WTC11 (cell line): Measurements from ENCODE around the gene PDXK. TPM values are rescaled to one million over a fixed set of nuclear protein-coding genes. Genes with fewer than 3 reads are reported as not detected.

Experiments
- ATAC-seq: fragments of 200-7000 bp; cut with Tn5 transposase; 2 replicates; pipeline ENCODE4 v1.10.0; 2021; ENCODE audit warnings: mild to moderate bottlenecking, moderate library complexity
- CTCF ChIA-PET: fragments of 300-600 bp; sonication (Branson Sonifier 250); formaldehyde crosslinking; loops from one replicate; lab custom pipeline; 2021; ENCODE audit warnings: antibody characterized with exemption; lab: Charles Lee
- POLR2A ChIA-PET: fragments of 350-600 bp; sonication (Branson Sonifier 250); formaldehyde crosslinking; loops from one replicate; lab custom pipeline; 2021; ENCODE audit warnings: antibody characterized with exemption; lab: Charles Lee
- DNase-seq: peaks from one replicate; pipeline ENCODE4 v3.0.0; 2021; ENCODE audit warnings: low spot score
- H3K27ac Mint-ChIP-seq: 2 replicates; pipeline ENCODE4 v1.8.0; 2021; ENCODE audit warnings: mixed read lengths
- H3K27me3 Mint-ChIP-seq: 2 replicates; pipeline ENCODE4 v1.8.0; 2021; ENCODE audit warnings: low read depth, mild to moderate bottlenecking, moderate library complexity, mixed read lengths
- H3K36me3 Mint-ChIP-seq: 2 replicates; pipeline ENCODE4 v1.8.0; 2021; ENCODE audit warnings: mixed read lengths
- H3K4me1 Mint-ChIP-seq: 2 replicates; pipeline ENCODE4 v1.8.0; 2022; ENCODE audit warnings: mixed read lengths
- H3K4me3 Mint-ChIP-seq: 2 replicates; pipeline ENCODE4 v1.8.0; 2021; ENCODE audit warnings: mild to moderate bottlenecking, moderate library complexity, mixed read lengths
- H3K9me3 Mint-ChIP-seq: 2 replicates; pipeline ENCODE4 v1.8.0; 2021; ENCODE audit warnings: mixed read lengths
- ATF3 ChIP-seq: sonication (generic); formaldehyde crosslinking; conservative IDR thresholded peaks from 2 replicates; pipeline ENCODE4 v1.8.1; 2022; ENCODE audit warnings: mild to moderate bottlenecking, missing genetic modification reagents
- CDX4 ChIP-seq: fragments of 250-450 bp; sonication (Bioruptor Pico); IDR thresholded peaks from 2 replicates; pipeline ENCODE4 v1.9.0; 2021; ENCODE audit warnings: moderate library complexity, mild to moderate bottlenecking, inconsistent platforms, borderline replicate concordance
- E2F5 ChIP-seq: sonication (generic); formaldehyde crosslinking; IDR thresholded peaks from 2 replicates; pipeline ENCODE4 v1.8.1; 2022; ENCODE audit warnings: mild to moderate bottlenecking, moderate library complexity, missing genetic modification reagents
- ELF4 ChIP-seq: sonication (generic); formaldehyde crosslinking; IDR thresholded peaks from 2 replicates; pipeline ENCODE4 v1.8.1; 2022; ENCODE audit warnings: low read depth, mild to moderate bottlenecking, moderate library complexity, missing genetic modification reagents
- ETV6 ChIP-seq: sonication (generic); formaldehyde crosslinking; IDR thresholded peaks from 2 replicates; pipeline ENCODE4 v1.8.1; 2022; ENCODE audit warnings: mild to moderate bottlenecking, missing genetic modification reagents
- FOXJ3 ChIP-seq: sonication (generic); formaldehyde crosslinking; IDR thresholded peaks from 2 replicates; pipeline ENCODE4 v1.9.0; 2021; ENCODE audit warnings: missing genetic modification reagents, mild to moderate bottlenecking, borderline replicate concordance
- GRHL2 ChIP-seq: fragments of 250-450 bp; sonication (Bioruptor Pico); IDR thresholded peaks from 2 replicates; pipeline ENCODE4 v1.8.0; 2022; ENCODE audit warnings: mild to moderate bottlenecking, moderate library complexity; ENCODE audit not compliant: insufficient replicate concordance, severe bottlenecking
- KAT7 ChIP-seq: sonication (generic); formaldehyde crosslinking; IDR thresholded peaks from 2 replicates; pipeline ENCODE4 v1.8.1; 2023; ENCODE audit warnings: missing genetic modification reagents, mild to moderate bottlenecking, borderline replicate concordance
- MLX ChIP-seq: sonication (generic); formaldehyde crosslinking; IDR thresholded peaks from 2 replicates; pipeline ENCODE4 v1.8.1; 2023; ENCODE audit warnings: mild to moderate bottlenecking, missing genetic modification reagents, moderate library complexity
- NFATC4 ChIP-seq: fragments of 250-450 bp; sonication (Bioruptor Pico); IDR thresholded peaks from 2 replicates; pipeline ENCODE4 v1.9.0; 2021; ENCODE audit warnings: mild to moderate bottlenecking
- NR1H2 ChIP-seq: sonication (generic); formaldehyde crosslinking; IDR thresholded peaks from 2 replicates; pipeline ENCODE4 v1.9.0; 2021; ENCODE audit warnings: mild to moderate bottlenecking, moderate library complexity, missing genetic modification reagents
- NR2C2 ChIP-seq: sonication (generic); formaldehyde crosslinking; IDR thresholded peaks from 2 replicates; pipeline ENCODE4 v1.8.0; 2022; ENCODE audit warnings: mild to moderate bottlenecking, missing genetic modification reagents
- RELA ChIP-seq: sonication (generic); formaldehyde crosslinking; IDR thresholded peaks from 2 replicates; pipeline ENCODE4 v1.8.1; 2022; ENCODE audit warnings: missing genetic modification reagents, mild to moderate bottlenecking, borderline replicate concordance
- SMAD4 ChIP-seq: sonication (generic); formaldehyde crosslinking; IDR thresholded peaks from 2 replicates; pipeline ENCODE4 v1.8.0; 2022; ENCODE audit warnings: mild to moderate bottlenecking, missing genetic modification reagents
- TEAD1 ChIP-seq: sonication (generic); formaldehyde crosslinking; IDR thresholded peaks from 2 replicates; pipeline ENCODE4 v1.8.0; 2022; ENCODE audit warnings: mild to moderate bottlenecking, missing genetic modification reagents
- TP53 ChIP-seq: sonication (generic); formaldehyde crosslinking; IDR thresholded peaks from 2 replicates; pipeline ENCODE4 v1.8.1; 2023; ENCODE audit warnings: mild to moderate bottlenecking, missing genetic modification reagents
- USF1 ChIP-seq: sonication (generic); formaldehyde crosslinking; IDR thresholded peaks from 2 replicates; pipeline ENCODE4 v1.8.0; 2022; ENCODE audit warnings: mild to moderate bottlenecking, missing genetic modification reagents
- ZBTB43 ChIP-seq: sonication (generic); formaldehyde crosslinking; IDR thresholded peaks from 2 replicates; pipeline ENCODE4 v1.8.1; 2023; ENCODE audit warnings: mild to moderate bottlenecking, missing genetic modification reagents
- ZNF425 ChIP-seq: fragments of 250-450 bp; sonication (Bioruptor Pico); conservative IDR thresholded peaks from 2 replicates; pipeline ENCODE4 v1.9.0; 2021; ENCODE audit warnings: mild to moderate bottlenecking
- ZNF671 ChIP-seq: fragments of 250-450 bp; sonication (Bioruptor Pico); IDR thresholded peaks from 2 replicates; pipeline ENCODE4 v1.8.0; 2021; ENCODE audit warnings: mild to moderate bottlenecking
- total RNA-seq: library from RNA; stranded (reverse); gene quantifications from 3 replicates; pipeline ENCODE4 v1.2.3, GENCODE V29; 2021

PDXK gene
- total RNA-seq, 1 experiment from 2014 or later, result 120 TPM

- no peaks in the 10 kb centered on the region for H3K4me1 Mint-ChIP-seq
- ATAC-seq, result no peak
- H3K27ac Mint-ChIP-seq, result no peak overlapping the region; the same call in 1 of the 2 replicates
- no peak for TF ChIP-seq NFATC4 (CRISPR knock-in tag)
- no peak for TF ChIP-seq RELA
- TF ChIP-seq NR2C2, result no peak
- no peak for TF ChIP-seq USF1 (CRISPR knock-in tag)
- TF ChIP-seq ELF4 (CRISPR knock-in tag), result no peak
- H3K4me3 Mint-ChIP-seq, result no peak overlapping the region
- no peak for DNase-seq
- H3K27me3 Mint-ChIP-seq, result no peaks in the 10 kb centered on the region
- ChIA-PET CTCF (interaction anchor here (0.6 kb wide), 1 partner anchor 75 kb away, joined by 4 read pairs; no protein-coding TSS in a partner anchor), POLR2A (no interaction called here)
- no peaks in the 10 kb centered on the region for H3K9me3 Mint-ChIP-seq
- H3K36me3 Mint-ChIP-seq, result peaks cover 37% of the 10 kb centered on the region
Measured at GRCh38 chr21:43803558-43804300, 84.8 kb downstream of the PDXK start.

GRCh38 chr21:43805275-43805800 lies 86.4 kb downstream of the PDXK start:
- Mint-ChIP-seq H3K27ac (no peak overlapping the region), H3K9me3 (no peaks in the 10 kb centered on the region), H3K4me3 (no peak overlapping the region), H3K36me3 (peaks cover 30% of the 10 kb centered on the region), H3K4me1 (no peaks in the 10 kb centered on the region), H3K27me3 (no peaks in the 10 kb centered on the region)
- TF ChIP-seq ETV6 (CRISPR knock-in tag) (no peak), NR1H2 (CRISPR knock-in tag) (no peak), USF1 (CRISPR knock-in tag) (no peak), ZNF425 (CRISPR knock-in tag) (no peak), SMAD4 (CRISPR knock-in tag) (no peak), ATF3 (no peak), ZBTB43 (CRISPR knock-in tag) (no peak), GRHL2 (CRISPR knock-in tag) (no peak), ZNF671 (no peak), MLX (no peak), TEAD1 (CRISPR knock-in tag) (no peak), FOXJ3 (CRISPR knock-in tag) (no peak), KAT7 (CRISPR knock-in tag) (no peak), CDX4 (CRISPR knock-in tag) (no peak), E2F5 (CRISPR knock-in tag) (no peak), TP53 (CRISPR knock-in tag) (no peak), NR2C2 (no peak)
- ChIA-PET POLR2A (no interaction called here), CTCF (no interaction called here)
- no peak for ATAC-seq
- DNase-seq, result no peak
